Osteocyte (in vitro differentiated cells): ENCODE data around the gene UBTF. TPM values are rescaled to one million over a fixed set of nuclear protein-coding genes. Genes with fewer than 3 reads are reported as not detected.

Experiments used
- DNase-seq: peaks from one replicate; pipeline ENCODE4 v3.0.0; 2021; ENCODE audit warnings: mixed read lengths; ENCODE audit not compliant: unreplicated experiment; ENCODE audit errors: extremely low spot score
- H3K27ac Mint-ChIP-seq: one replicate; pipeline ENCODE4 v1.8.0; 2021; ENCODE audit warnings: mild to moderate bottlenecking, mixed read lengths; ENCODE audit not compliant: unreplicated experiment
- H3K27me3 Mint-ChIP-seq: one replicate; pipeline ENCODE4 v1.8.0; 2021; ENCODE audit warnings: mixed read lengths; ENCODE audit not compliant: unreplicated experiment
- H3K36me3 Mint-ChIP-seq: one replicate; pipeline ENCODE4 v1.8.0; 2021; ENCODE audit warnings: mixed read lengths; ENCODE audit not compliant: unreplicated experiment
- H3K4me1 Mint-ChIP-seq: one replicate; pipeline ENCODE4 v1.8.0; 2021; ENCODE audit warnings: mixed read lengths; ENCODE audit not compliant: unreplicated experiment
- H3K4me3 Mint-ChIP-seq: one replicate; pipeline ENCODE4 v1.8.0; 2021; ENCODE audit warnings: mild to moderate bottlenecking, moderate library complexity, mixed read lengths; ENCODE audit not compliant: unreplicated experiment
- H3K9me3 Mint-ChIP-seq: one replicate; pipeline ENCODE4 v1.8.0; 2021; ENCODE audit warnings: mixed read lengths; ENCODE audit not compliant: unreplicated experiment
- microRNA-seq: library from miRNA; unstranded; fragments of <30 nt; microRNA quantifications from one replicate; pipeline ENCODE4 v1.1.0, GENCODE V29; 2020; ENCODE audit not compliant: unreplicated experiment
- total RNA-seq: library from RNA; stranded (reverse); gene quantifications from 2 replicates; pipeline ENCODE4 v1.2.1, GENCODE V29; 2021
- TF ChIP-seq, protein P1 (sequence below): fragments of 200-600 bp; sonication (generic); IDR thresholded peaks from 2 replicates; pipeline ENCODE4 v1.5.0; 2021; ENCODE audit warnings: antibody characterized with exemption, mild to moderate bottlenecking, moderate library complexity

UBTF gene
- total RNA-seq, 1 donor from 2014 or later, result 96.9 TPM

DNA sequence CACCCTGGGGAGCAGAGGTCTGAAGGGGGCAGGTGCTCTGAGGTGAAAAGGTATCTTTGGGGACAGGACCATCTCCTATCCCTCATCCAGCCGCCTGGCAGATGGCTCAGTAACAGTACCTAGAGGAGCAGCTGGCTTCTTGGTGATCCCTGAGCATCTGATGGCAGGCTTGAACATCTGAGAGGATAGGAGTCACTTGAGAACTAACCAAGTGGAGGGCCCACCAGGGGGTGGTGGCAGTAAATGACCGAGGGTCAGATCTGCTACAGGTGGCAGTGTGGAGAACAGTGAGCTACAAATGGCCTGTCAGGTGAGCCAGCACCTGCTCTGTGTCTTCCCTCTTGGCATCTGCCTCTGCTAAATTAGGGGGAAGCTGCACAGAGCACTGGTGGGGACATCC, 64.0 kb downstream of the UBTF start:
- Mint-ChIP-seq H3K9me3 (no peaks in the 10 kb centered on the region), H3K36me3 (peaks cover 3% of the 10 kb centered on the region), H3K4me3 (no peak overlapping the region), H3K27me3 (no peaks in the 10 kb centered on the region), H3K4me1 (no peaks in the 10 kb centered on the region), H3K27ac (no peak overlapping the region)
- no peak for DNase-seq
- TF ChIP-seq, protein P1, sequence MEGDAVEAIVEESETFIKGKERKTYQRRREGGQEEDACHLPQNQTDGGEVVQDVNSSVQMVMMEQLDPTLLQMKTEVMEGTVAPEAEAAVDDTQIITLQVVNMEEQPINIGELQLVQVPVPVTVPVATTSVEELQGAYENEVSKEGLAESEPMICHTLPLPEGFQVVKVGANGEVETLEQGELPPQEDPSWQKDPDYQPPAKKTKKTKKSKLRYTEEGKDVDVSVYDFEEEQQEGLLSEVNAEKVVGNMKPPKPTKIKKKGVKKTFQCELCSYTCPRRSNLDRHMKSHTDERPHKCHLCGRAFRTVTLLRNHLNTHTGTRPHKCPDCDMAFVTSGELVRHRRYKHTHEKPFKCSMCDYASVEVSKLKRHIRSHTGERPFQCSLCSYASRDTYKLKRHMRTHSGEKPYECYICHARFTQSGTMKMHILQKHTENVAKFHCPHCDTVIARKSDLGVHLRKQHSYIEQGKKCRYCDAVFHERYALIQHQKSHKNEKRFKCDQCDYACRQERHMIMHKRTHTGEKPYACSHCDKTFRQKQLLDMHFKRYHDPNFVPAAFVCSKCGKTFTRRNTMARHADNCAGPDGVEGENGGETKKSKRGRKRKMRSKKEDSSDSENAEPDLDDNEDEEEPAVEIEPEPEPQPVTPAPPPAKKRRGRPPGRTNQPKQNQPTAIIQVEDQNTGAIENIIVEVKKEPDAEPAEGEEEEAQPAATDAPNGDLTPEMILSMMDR, result no peak

Small RNA genes lying within 50 kb of the gene (microRNA-seq; reads per million reads assigned to microRNA genes)
- not detected for gene MIR6782

Other genes starting within 250 kb of the UBTF start
- gene NAGS, start 215.1 kb downstream of the UBTF start, total RNA-seq, result 0.29 and 0.78 TPM in 2 replicates
- gene TMEM101, start 204.7 kb downstream of the UBTF start, total RNA-seq, result 21.7 and 23.6 TPM in 2 replicates
- gene LSM12, start 153.0 kb downstream of the UBTF start, total RNA-seq, result 49.3 and 49.5 TPM in 2 replicates
- gene G6PC3, start 148.9 kb downstream of the UBTF start, total RNA-seq, result 60.3 TPM in 2 replicates
- gene HDAC5, start 96.0 kb downstream of the UBTF start, total RNA-seq, result 42.0 and 44.4 TPM in 2 replicates
- 2.2 and 2.3 TPM in 2 replicates for gene HROB, start 77.7 kb downstream of the UBTF start, total RNA-seq
- gene ASB16, start 49.0 kb downstream of the UBTF start, total RNA-seq, result not detected in 2 replicates
- 39.3 and 41.3 TPM in 2 replicates for gene TMUB2, start 32.7 kb downstream of the UBTF start, total RNA-seq
- 86.2 and 89.0 TPM in 2 replicates for gene ATXN7L3, start 19.8 kb downstream of the UBTF start, total RNA-seq
- not detected in 2 replicates for gene SLC4A1, start 48.5 kb upstream of the UBTF start, total RNA-seq
- 0.38 and 0.60 TPM in 2 replicates for gene RUNDC3A, start 88.9 kb upstream of the UBTF start, total RNA-seq
- gene SLC25A39, start 105.1 kb upstream of the UBTF start, total RNA-seq, result 109 and 122 TPM in 2 replicates
- gene GRN, start 125.6 kb upstream of the UBTF start, total RNA-seq, result 574 and 620 TPM in 2 replicates
- gene FAM171A2, start 144.2 kb upstream of the UBTF start, total RNA-seq, result 26.1 and 26.9 TPM in 2 replicates
- gene ITGA2B, start 170.0 kb upstream of the UBTF start, total RNA-seq, result 0.81 and 0.86 TPM in 2 replicates